ENCODE measurements around the gene SPDYE1.
"Not testable (repeated sequence)": the region's sequence is repeated elsewhere in the genome, so short reads cannot be mapped to it uniquely, and the experiment has no call there.

DNA sequence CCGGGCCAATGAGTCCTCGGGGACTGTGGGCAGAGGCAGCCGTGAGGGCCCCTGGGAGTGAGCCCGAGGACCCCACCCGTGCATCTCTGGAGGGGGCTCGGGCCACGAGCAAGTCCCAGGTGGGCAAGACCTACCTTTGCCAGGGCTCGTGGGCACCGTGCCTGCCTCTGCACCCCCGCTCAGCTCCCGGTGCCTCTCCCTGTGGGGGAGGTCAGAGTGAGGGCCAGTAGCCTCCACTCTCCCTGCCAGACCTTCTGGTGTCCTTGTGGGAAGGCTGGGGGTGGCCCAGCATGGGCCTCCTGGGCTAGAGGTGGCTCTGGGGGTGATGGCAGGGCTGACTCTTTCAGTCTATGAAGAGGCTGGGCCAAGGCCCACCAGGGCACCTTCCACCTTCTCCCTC is 31.7 kb downstream of the SPDYE1 start:
- TF ChIP-seq, protein P1, sequence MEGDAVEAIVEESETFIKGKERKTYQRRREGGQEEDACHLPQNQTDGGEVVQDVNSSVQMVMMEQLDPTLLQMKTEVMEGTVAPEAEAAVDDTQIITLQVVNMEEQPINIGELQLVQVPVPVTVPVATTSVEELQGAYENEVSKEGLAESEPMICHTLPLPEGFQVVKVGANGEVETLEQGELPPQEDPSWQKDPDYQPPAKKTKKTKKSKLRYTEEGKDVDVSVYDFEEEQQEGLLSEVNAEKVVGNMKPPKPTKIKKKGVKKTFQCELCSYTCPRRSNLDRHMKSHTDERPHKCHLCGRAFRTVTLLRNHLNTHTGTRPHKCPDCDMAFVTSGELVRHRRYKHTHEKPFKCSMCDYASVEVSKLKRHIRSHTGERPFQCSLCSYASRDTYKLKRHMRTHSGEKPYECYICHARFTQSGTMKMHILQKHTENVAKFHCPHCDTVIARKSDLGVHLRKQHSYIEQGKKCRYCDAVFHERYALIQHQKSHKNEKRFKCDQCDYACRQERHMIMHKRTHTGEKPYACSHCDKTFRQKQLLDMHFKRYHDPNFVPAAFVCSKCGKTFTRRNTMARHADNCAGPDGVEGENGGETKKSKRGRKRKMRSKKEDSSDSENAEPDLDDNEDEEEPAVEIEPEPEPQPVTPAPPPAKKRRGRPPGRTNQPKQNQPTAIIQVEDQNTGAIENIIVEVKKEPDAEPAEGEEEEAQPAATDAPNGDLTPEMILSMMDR (IDR thresholded peaks at IDR 0.05) = not testable (repeated sequence)
- not testable (repeated sequence) for TF ChIP-seq POLR2A (IDR thresholded peaks at IDR 0.05; ENCODE audit: low read depth); POLR2AphosphoS5 (IDR thresholded peaks at IDR 0.05); EP300 (IDR thresholded peaks at IDR 0.05)
